SK-N-SH treated with all-trans-retinoic acid at 6 μM for 48 hours (cell line): Measurements from ENCODE around the gene DNPH1.

ENCODE experiments used
- ARNTL ChIP-seq: fragments of 450-650 bp; formaldehyde crosslinking; IDR thresholded peaks from 2 replicates; pipeline ENCODE4 v1.5.0; 2020; ENCODE audit warnings: low read depth, mild to moderate bottlenecking, moderate library complexity, borderline replicate concordance
- BACH2 ChIP-seq: fragments of 250-450 bp; sonication (Bioruptor Pico); IDR thresholded peaks from 2 replicates; pipeline ENCODE4 v1.9.0; 2021; ENCODE audit warnings: mild to moderate bottlenecking, borderline replicate concordance
- ESRRG ChIP-seq: fragments of 250-450 bp; sonication (Bioruptor Pico); IDR thresholded peaks from 2 replicates; pipeline ENCODE4 v1.6.1; 2021; ENCODE audit warnings: mild to moderate bottlenecking
- GLIS3 ChIP-seq: fragments of 250-450 bp; sonication (Bioruptor Pico); IDR thresholded peaks from 2 replicates; pipeline ENCODE4 v1.5.0; 2020; ENCODE audit warnings: mild to moderate bottlenecking, moderate library complexity
- OSR1 ChIP-seq: fragments of 250-450 bp; sonication (Bioruptor Pico); IDR thresholded peaks from 2 replicates; pipeline ENCODE4 v1.8.0; 2022; ENCODE audit warnings: moderate library complexity, mild to moderate bottlenecking, inconsistent platforms
- PATZ1 ChIP-seq: fragments of 250-450 bp; sonication (Bioruptor Pico); IDR thresholded peaks from 2 replicates; pipeline ENCODE4 v1.8.0; 2020; ENCODE audit warnings: mild to moderate bottlenecking, moderate library complexity, borderline replicate concordance
- PPARA ChIP-seq: fragments of 250-450 bp; sonication (Bioruptor Pico); IDR thresholded peaks from 2 replicates; pipeline ENCODE4 v1.5.0; 2020; ENCODE audit warnings: mild to moderate bottlenecking, borderline replicate concordance
- RARB ChIP-seq: fragments of 250-450 bp; sonication (Bioruptor Pico); IDR thresholded peaks from 2 replicates; pipeline ENCODE4 v1.8.0; 2021; ENCODE audit warnings: mild to moderate bottlenecking, moderate library complexity
- TSHZ2 ChIP-seq: fragments of 250-450 bp; sonication (Bioruptor Pico); IDR thresholded peaks from 2 replicates; pipeline ENCODE4 v1.5.0; 2020; ENCODE audit warnings: mild to moderate bottlenecking, moderate library complexity
- ZFP3 ChIP-seq: fragments of 250-450 bp; sonication (Bioruptor Pico); IDR thresholded peaks from 2 replicates; pipeline ENCODE4 v1.5.0; 2020; ENCODE audit warnings: mild to moderate bottlenecking, moderate library complexity
- ZFP30 ChIP-seq: fragments of 450-650 bp; formaldehyde crosslinking; IDR thresholded peaks from 2 replicates; pipeline ENCODE4 v1.5.0; 2022; ENCODE audit warnings: mild to moderate bottlenecking, moderate library complexity
- ZNF70 ChIP-seq: fragments of 450-650 bp; formaldehyde crosslinking; IDR thresholded peaks from 2 replicates; pipeline ENCODE4 v1.5.0; 2020; ENCODE audit warnings: mild to moderate bottlenecking, moderate library complexity
- ZNF8 ChIP-seq: fragments of 450-650 bp; formaldehyde crosslinking; IDR thresholded peaks from 2 replicates; pipeline ENCODE4 v1.5.0; 2020; ENCODE audit warnings: mild to moderate bottlenecking, moderate library complexity

GRCh38 chr6:43176423-43176786, 52.9 kb downstream of the DNPH1 start:
- TF ChIP-seq PATZ1 (CRISPR knock-in tag) (no peak), ZNF70 (CRISPR knock-in tag) (no peak), ZFP3 (no peak), ZFP30 (CRISPR knock-in tag) (no peak), RARB (CRISPR knock-in tag) (no peak), ESRRG (CRISPR knock-in tag) (no peak), ZNF8 (CRISPR knock-in tag) (no peak), GLIS3 (CRISPR knock-in tag) (no peak), BACH2 (no peak), OSR1 (CRISPR knock-in tag) (no peak), PPARA (CRISPR knock-in tag) (no peak), ARNTL (CRISPR knock-in tag) (no peak), TSHZ2 (no peak)
